Ovary (tissue), 3 donors: ENCODE results near the gene MAB21L3.

Source experiments
- EP300 ChIP-seq: sonication (generic); formaldehyde crosslinking; IDR thresholded peaks from one replicate; pipeline ENCODE4 v1.6.1; 2017; ENCODE audit warnings: antibody characterized with exemption
- POLR2A ChIP-seq: fragments of 450-650 bp; IDR thresholded peaks from one replicate; pipeline ENCODE4 v1.6.1; 2017; ENCODE audit warnings: antibody characterized with exemption, mild to moderate bottlenecking, moderate library complexity
- TF ChIP-seq, protein P1 (sequence below), 3 donors: fragments of 450-650 bp in 2 of 3; fragments of 200-600 bp in 1 of 3; IDR thresholded peaks; one replicate each; pipeline versions ENCODE4 v1.5.1 to v1.8.0; 2016 to 2022; ENCODE audit warnings: antibody characterized with exemption in 3 of 3, mild to moderate bottlenecking in 1 of 3
- donor health status: DM: no; HTN: no; CAD: no.

DNA sequence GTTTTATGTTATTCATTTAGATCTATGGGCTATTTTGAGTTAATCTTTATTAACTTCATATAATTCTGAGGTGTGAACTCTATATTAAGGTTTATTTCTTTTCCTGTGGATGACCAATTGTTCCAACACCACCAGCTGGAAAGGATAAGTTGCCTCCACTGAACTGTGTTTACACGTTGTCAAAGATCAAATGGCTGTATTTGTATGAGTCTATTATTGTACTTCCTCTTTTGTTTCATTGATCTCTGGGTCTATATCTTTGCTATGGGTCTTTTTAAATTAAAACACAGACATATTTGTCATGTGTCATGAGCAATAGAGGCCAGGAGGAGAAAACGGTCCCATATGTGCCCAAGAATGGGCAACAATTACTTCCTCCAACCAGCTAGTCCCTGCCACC, 5.2 kb upstream of the MAB21L3 start:
- TF ChIP-seq, protein P1, sequence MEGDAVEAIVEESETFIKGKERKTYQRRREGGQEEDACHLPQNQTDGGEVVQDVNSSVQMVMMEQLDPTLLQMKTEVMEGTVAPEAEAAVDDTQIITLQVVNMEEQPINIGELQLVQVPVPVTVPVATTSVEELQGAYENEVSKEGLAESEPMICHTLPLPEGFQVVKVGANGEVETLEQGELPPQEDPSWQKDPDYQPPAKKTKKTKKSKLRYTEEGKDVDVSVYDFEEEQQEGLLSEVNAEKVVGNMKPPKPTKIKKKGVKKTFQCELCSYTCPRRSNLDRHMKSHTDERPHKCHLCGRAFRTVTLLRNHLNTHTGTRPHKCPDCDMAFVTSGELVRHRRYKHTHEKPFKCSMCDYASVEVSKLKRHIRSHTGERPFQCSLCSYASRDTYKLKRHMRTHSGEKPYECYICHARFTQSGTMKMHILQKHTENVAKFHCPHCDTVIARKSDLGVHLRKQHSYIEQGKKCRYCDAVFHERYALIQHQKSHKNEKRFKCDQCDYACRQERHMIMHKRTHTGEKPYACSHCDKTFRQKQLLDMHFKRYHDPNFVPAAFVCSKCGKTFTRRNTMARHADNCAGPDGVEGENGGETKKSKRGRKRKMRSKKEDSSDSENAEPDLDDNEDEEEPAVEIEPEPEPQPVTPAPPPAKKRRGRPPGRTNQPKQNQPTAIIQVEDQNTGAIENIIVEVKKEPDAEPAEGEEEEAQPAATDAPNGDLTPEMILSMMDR (IDR thresholded peaks at IDR 0.05): no peak
- TF ChIP-seq POLR2A: no peak
- TF ChIP-seq EP300: no peak
